ENCODE data around the gene HHATL. TPM values are rescaled to one million over a fixed set of nuclear protein-coding genes. Genes with fewer than 3 reads are reported as not detected.

Gene HHATL
- total and polyA plus RNA-seq, 9 donors = 18.1 to 67.7 (median 45.9) TPM

- Histone ChIP-seq H3K27ac (ENCODE audit: low read length) (no peak overlapping the region), H3K4me1 (ENCODE audit: control insufficient read depth, insufficient read depth, low read length) (peaks cover 40% of the 10 kb centered on the region), H3K9me3 (replicated peaks; ENCODE audit: control insufficient read depth, low read depth, low read length) (no peaks in the 10 kb centered on the region), H3K4me3 (ENCODE audit: low read length) (no peak overlapping the region), H3K27me3 (ENCODE audit: control insufficient read depth, insufficient read depth, low read length) (no peaks in the 10 kb centered on the region), H3K36me3 (ENCODE audit: control insufficient read depth, insufficient read depth, low read length) (peaks cover 26% of the 10 kb centered on the region)
- no peak for DNase-seq
- 71% methylated on average over 8 of the region's 19 CpGs for WGBS (ENCODE audit: insufficient coverage)
These were observed 38.2 kb downstream of the HHATL start for GRCh38 chr3:42664438-42664803.

GRCh38 chr3:42663581-42664437 lies 38.8 kb downstream of the HHATL start:
- Histone ChIP-seq H3K9me3 (replicated peaks; ENCODE audit: control insufficient read depth, low read depth, low read length) (no peaks in the 10 kb centered on the region), H3K27me3 (ENCODE audit: control insufficient read depth, insufficient read depth, low read length) (no peaks in the 10 kb centered on the region), H3K4me1 (ENCODE audit: control insufficient read depth, insufficient read depth, low read length) (peaks cover 39% of the 10 kb centered on the region), H3K36me3 (ENCODE audit: control insufficient read depth, insufficient read depth, low read length) (peaks cover 31% of the 10 kb centered on the region), H3K27ac (ENCODE audit: low read length) (no peak overlapping the region), H3K4me3 (ENCODE audit: low read length) (no peak overlapping the region)
- DNase-seq = no peak
- WGBS (ENCODE audit: insufficient coverage) = 79% methylated on average over 32 of the region's 38 CpGs

GRCh38 chr3:42662813-42663535 lies 39.6 kb downstream of the HHATL start:
- no peak overlapping the region for H3K27ac ChIP-seq (ENCODE audit: low read length)
- no peaks in the 10 kb centered on the region for H3K27me3 ChIP-seq (ENCODE audit: control insufficient read depth, insufficient read depth, low read length)
- H3K4me3 ChIP-seq (ENCODE audit: low read length) = no peak overlapping the region
- no peaks in the 10 kb centered on the region for H3K9me3 ChIP-seq (replicated peaks; ENCODE audit: control insufficient read depth, low read depth, low read length)
- peaks cover 39% of the 10 kb centered on the region for H3K4me1 ChIP-seq (ENCODE audit: control insufficient read depth, insufficient read depth, low read length)
- 90% methylated on average over 9 of the region's 12 CpGs for WGBS (ENCODE audit: insufficient coverage)
- DNase-seq = no peak
- H3K36me3 ChIP-seq (ENCODE audit: control insufficient read depth, insufficient read depth, low read length) = peaks cover 36% of the 10 kb centered on the region

GRCh38 chr3:42662037-42662812 lies 40.4 kb downstream of the HHATL start:
- Histone ChIP-seq H3K4me3 (ENCODE audit: low read length) (no peak overlapping the region), H3K27ac (ENCODE audit: low read length) (no peak overlapping the region), H3K4me1 (ENCODE audit: control insufficient read depth, insufficient read depth, low read length) (peaks cover 38% of the 10 kb centered on the region), H3K36me3 (ENCODE audit: control insufficient read depth, insufficient read depth, low read length) (peaks cover 36% of the 10 kb centered on the region), H3K27me3 (ENCODE audit: control insufficient read depth, insufficient read depth, low read length) (no peaks in the 10 kb centered on the region), H3K9me3 (replicated peaks; ENCODE audit: control insufficient read depth, low read depth, low read length) (no peaks in the 10 kb centered on the region)
- WGBS (ENCODE audit: insufficient coverage) = no CpG with 5 or more reads among the region's 7 CpGs
- no peak for DNase-seq

GRCh38 chr3:42661593-42662022 lies 41.0 kb downstream of the HHATL start:
- Histone ChIP-seq H3K4me1 (ENCODE audit: control insufficient read depth, insufficient read depth, low read length) (peaks cover 38% of the 10 kb centered on the region), H3K9me3 (replicated peaks; ENCODE audit: control insufficient read depth, low read depth, low read length) (no peaks in the 10 kb centered on the region), H3K4me3 (ENCODE audit: low read length) (no peak overlapping the region), H3K27ac (ENCODE audit: low read length) (no peak overlapping the region), H3K27me3 (ENCODE audit: control insufficient read depth, insufficient read depth, low read length) (no peaks in the 10 kb centered on the region), H3K36me3 (ENCODE audit: control insufficient read depth, insufficient read depth, low read length) (peaks cover 36% of the 10 kb centered on the region)
- DNase-seq = no peak
- WGBS (ENCODE audit: insufficient coverage) = 86% methylated on average over 2 of the region's 5 CpGs

GRCh38 chr3:42660898-42661297 lies 41.7 kb downstream of the HHATL start:
- no peak overlapping the region for H3K27ac ChIP-seq (ENCODE audit: low read length)
- 75% methylated on average over 2 of the region's 4 CpGs for WGBS (ENCODE audit: insufficient coverage)
- no peaks in the 10 kb centered on the region for H3K9me3 ChIP-seq (replicated peaks; ENCODE audit: control insufficient read depth, low read depth, low read length)
- H3K36me3 ChIP-seq (ENCODE audit: control insufficient read depth, insufficient read depth, low read length) = peaks cover 36% of the 10 kb centered on the region
- H3K4me3 ChIP-seq (ENCODE audit: low read length) = no peak overlapping the region
- DNase-seq = peak; percentile 11
- peaks cover 38% of the 10 kb centered on the region for H3K4me1 ChIP-seq (ENCODE audit: control insufficient read depth, insufficient read depth, low read length)
- H3K27me3 ChIP-seq (ENCODE audit: control insufficient read depth, insufficient read depth, low read length) = no peaks in the 10 kb centered on the region

GRCh38 chr3:42660131-42660715 lies 42.4 kb downstream of the HHATL start:
- peaks cover 38% of the 10 kb centered on the region for H3K4me1 ChIP-seq (ENCODE audit: control insufficient read depth, insufficient read depth, low read length)
- no peak overlapping the region for H3K27ac ChIP-seq (ENCODE audit: low read length)
- DNase-seq = peak; percentile 9
- H3K9me3 ChIP-seq (replicated peaks; ENCODE audit: control insufficient read depth, low read depth, low read length) = no peaks in the 10 kb centered on the region
- H3K27me3 ChIP-seq (ENCODE audit: control insufficient read depth, insufficient read depth, low read length) = no peaks in the 10 kb centered on the region
- no peak overlapping the region for H3K4me3 ChIP-seq (ENCODE audit: low read length)
- H3K36me3 ChIP-seq (ENCODE audit: control insufficient read depth, insufficient read depth, low read length) = peaks cover 36% of the 10 kb centered on the region
- WGBS (ENCODE audit: insufficient coverage) = 72% methylated on average over 3 of the region's 6 CpGs

GRCh38 chr3:42659451-42660130 lies 43.0 kb downstream of the HHATL start:
- no peak overlapping the region for H3K27ac ChIP-seq (ENCODE audit: low read length)

GRCh38 chr3:42658771-42659390 lies 43.7 kb downstream of the HHATL start:
- H3K9me3 ChIP-seq (replicated peaks; ENCODE audit: control insufficient read depth, low read depth, low read length) = no peaks in the 10 kb centered on the region
- no peaks in the 10 kb centered on the region for H3K27me3 ChIP-seq (ENCODE audit: control insufficient read depth, insufficient read depth, low read length)
- H3K4me1 ChIP-seq (ENCODE audit: control insufficient read depth, insufficient read depth, low read length) = peaks cover 46% of the 10 kb centered on the region
- peaks cover 36% of the 10 kb centered on the region for H3K36me3 ChIP-seq (ENCODE audit: control insufficient read depth, insufficient read depth, low read length)
- H3K4me3 ChIP-seq (ENCODE audit: low read length) = no peak overlapping the region
- no peak for DNase-seq
- H3K27ac ChIP-seq (ENCODE audit: low read length) = no peak overlapping the region
- WGBS (ENCODE audit: insufficient coverage) = 67% methylated on average over 22 of the region's 22 CpGs

More at GRCh38 chr3:42659451-42660130, 43.0 kb downstream of the HHATL start:
- peaks cover 45% of the 10 kb centered on the region for H3K4me1 ChIP-seq (ENCODE audit: control insufficient read depth, insufficient read depth, low read length)
- peaks cover 36% of the 10 kb centered on the region for H3K36me3 ChIP-seq (ENCODE audit: control insufficient read depth, insufficient read depth, low read length)
- H3K27me3 ChIP-seq (ENCODE audit: control insufficient read depth, insufficient read depth, low read length) = no peaks in the 10 kb centered on the region
- peak; percentile 4 for DNase-seq
- WGBS (ENCODE audit: insufficient coverage) = 66% methylated on average over 18 of the region's 25 CpGs
- no peak overlapping the region for H3K4me3 ChIP-seq (ENCODE audit: low read length)
- no peaks in the 10 kb centered on the region for H3K9me3 ChIP-seq (replicated peaks; ENCODE audit: control insufficient read depth, low read depth, low read length)

All from muscle of leg (tissue), 11 donors.